ENCODE measurements around the gene TTPAL.

TTPAL gene, protein sequence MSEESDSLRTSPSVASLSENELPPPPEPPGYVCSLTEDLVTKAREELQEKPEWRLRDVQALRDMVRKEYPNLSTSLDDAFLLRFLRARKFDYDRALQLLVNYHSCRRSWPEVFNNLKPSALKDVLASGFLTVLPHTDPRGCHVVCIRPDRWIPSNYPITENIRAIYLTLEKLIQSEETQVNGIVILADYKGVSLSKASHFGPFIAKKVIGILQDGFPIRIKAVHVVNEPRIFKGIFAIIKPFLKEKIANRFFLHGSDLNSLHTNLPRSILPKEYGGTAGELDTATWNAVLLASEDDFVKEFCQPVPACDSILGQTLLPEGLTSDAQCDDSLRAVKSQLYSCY

GRCh38 chr20:44475694-44476560 is at the start of gene TTPAL:
TSS of gene TTPAL (plus strand) at chr20:44475874. CDS start at chr20:44480000, 4,126 bp downstream.
- H3K4me3 ChIP-seq (ENCODE audit: low read length), result peak within 1 kb of the TSS; percentile 82
- no peak for TF ChIP-seq ZNF274 (IDR thresholded peaks at IDR 0.05; ENCODE audit: low read depth, low read length)

- no peak for TF ChIP-seq ZNF274 (IDR thresholded peaks at IDR 0.05; ENCODE audit: low read depth, low read length)
- no peak overlapping the region for H3K4me3 ChIP-seq (ENCODE audit: low read length)
Observed at GRCh38 chr20:44425923-44426322, 49.8 kb upstream of the TTPAL start.

- TF ChIP-seq ZNF274 (IDR thresholded peaks at IDR 0.05; ENCODE audit: low read depth, low read length), result no peak
- H3K4me3 ChIP-seq (ENCODE audit: low read length), result no peak overlapping the region
Observed at GRCh38 chr20:44426879-44427790, 48.5 kb upstream of the TTPAL start.

GRCh38 chr20:44427804-44428173 is 47.9 kb upstream of the TTPAL start:
- no peak for TF ChIP-seq ZNF274 (IDR thresholded peaks at IDR 0.05; ENCODE audit: low read depth, low read length)
- no peak overlapping the region for H3K4me3 ChIP-seq (ENCODE audit: low read length)

GRCh38 chr20:44428174-44429016 is 47.3 kb upstream of the TTPAL start:
- no peak overlapping the region for H3K4me3 ChIP-seq (ENCODE audit: low read length)
- no peak for TF ChIP-seq ZNF274 (IDR thresholded peaks at IDR 0.05; ENCODE audit: low read depth, low read length)

GRCh38 chr20:44429017-44429339 is 46.7 kb upstream of the TTPAL start:
- TF ChIP-seq ZNF274 (IDR thresholded peaks at IDR 0.05; ENCODE audit: low read depth, low read length), result no peak
- no peak overlapping the region for H3K4me3 ChIP-seq (ENCODE audit: low read length)

GRCh38 chr20:44429419-44430269 is 46.0 kb upstream of the TTPAL start:
- no peak for TF ChIP-seq ZNF274 (IDR thresholded peaks at IDR 0.05; ENCODE audit: low read depth, low read length)

DNA sequence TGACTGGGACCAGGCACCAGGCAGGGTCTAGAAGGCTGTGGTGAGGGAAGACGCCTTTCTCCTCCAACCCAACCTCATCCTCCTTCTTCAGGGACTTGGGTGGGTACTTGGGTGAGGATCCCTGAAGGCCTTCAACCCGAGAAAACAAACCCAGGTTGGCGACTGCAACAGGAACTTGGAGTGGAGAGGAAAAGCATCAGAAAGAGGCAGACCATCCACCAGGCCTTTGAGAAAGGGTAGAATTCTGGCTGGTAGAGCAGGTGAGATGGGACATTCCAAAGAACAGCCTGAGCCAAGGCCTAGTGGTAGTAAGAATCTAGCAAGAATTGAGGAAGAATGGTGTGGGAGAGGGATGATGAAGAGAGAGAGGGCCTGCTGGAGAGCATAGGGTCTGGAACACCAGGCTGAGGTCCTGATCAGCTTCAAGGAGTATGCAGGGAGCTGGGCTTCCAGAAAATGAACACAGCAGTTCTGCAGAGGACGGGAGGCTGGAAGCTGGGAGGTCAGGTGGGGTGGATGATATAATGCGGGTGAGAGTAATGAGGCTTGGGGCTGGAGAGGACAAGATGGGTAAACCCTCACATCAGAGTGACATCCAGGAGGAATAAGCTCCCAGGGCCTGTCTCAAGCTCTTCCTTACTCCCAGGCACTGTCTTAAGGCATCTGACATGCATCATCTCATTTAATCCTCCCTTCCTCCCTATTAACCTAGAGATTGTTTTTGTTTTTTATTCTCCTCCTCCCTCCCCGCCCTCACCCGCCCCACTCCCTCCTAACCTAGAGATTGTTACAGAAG is 45.2 kb upstream of the TTPAL start:
- TF ChIP-seq ZNF274 (IDR thresholded peaks at IDR 0.05; ENCODE audit: low read depth, low read length), result no peak
- no peak overlapping the region for H3K4me3 ChIP-seq (ENCODE audit: low read length)

More at GRCh38 chr20:44429419-44430269, 46.0 kb upstream of the TTPAL start:
- H3K4me3 ChIP-seq (ENCODE audit: low read length), result no peak overlapping the region

DNA sequence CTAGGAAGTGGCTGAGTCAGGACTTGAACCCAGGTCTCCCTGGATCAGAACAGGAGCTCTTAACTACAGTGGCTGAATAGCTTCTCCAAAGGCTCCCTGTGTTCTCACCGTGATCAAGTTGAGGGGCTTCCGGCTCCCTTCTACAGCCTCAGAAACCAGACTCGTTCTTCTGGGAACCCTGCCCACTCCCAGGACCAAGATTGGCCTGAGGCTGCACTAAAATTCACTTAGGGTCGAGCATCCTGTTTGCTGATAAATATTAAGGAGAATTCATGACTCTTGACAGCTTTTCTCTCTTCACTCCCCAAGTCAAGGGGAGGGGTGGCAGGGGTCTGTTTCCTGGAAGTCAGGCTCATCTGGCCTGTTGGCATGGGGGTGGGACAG is 44.6 kb upstream of the TTPAL start:
- H3K4me3 ChIP-seq (ENCODE audit: low read length), result no peak overlapping the region
- TF ChIP-seq ZNF274 (IDR thresholded peaks at IDR 0.05; ENCODE audit: low read depth, low read length), result no peak

- H3K4me3 ChIP-seq (ENCODE audit: low read length), result no peak overlapping the region
Observed at GRCh38 chr20:44431502-44432234, 44.0 kb upstream of the TTPAL start.

More at GRCh38 chr20:44431502-44432234, 44.0 kb upstream of the TTPAL start:
- TF ChIP-seq ZNF274 (IDR thresholded peaks at IDR 0.05; ENCODE audit: low read depth, low read length), result no peak

All from GM08714 (cell line).